GM12891 (cell line): ENCODE results near the gene TENM3.
"Not testable (repeated sequence)": the region's sequence is repeated elsewhere in the genome, so short reads cannot be mapped to it uniquely, and the experiment has no call there.

Source experiments
- DNase-seq: peaks from one replicate; pipeline ENCODE4 v3.0.0; 2011; ENCODE audit warnings: low spot score; ENCODE audit not compliant: insufficient read length
- FAIRE-seq: peaks from 2 replicates; lab custom pipeline; 2011; peaks lifted over from hg19 to GRCh38; lab: Jason Lieb, UNC
- PAX5 ChIP-seq: IDR thresholded peaks from 2 replicates; pipeline ENCODE4 v1.6.1; 2011; ENCODE audit warnings: low read length, moderate library complexity, mild to moderate bottlenecking; ENCODE audit not compliant: insufficient read depth, severe bottlenecking
- POLR2A ChIP-seq: IDR thresholded peaks from 2 replicates; pipeline ENCODE4 v1.6.1; 2011; ENCODE audit warnings: low read depth, low read length, control low read depth
- POLR2AphosphoS5 ChIP-seq: IDR thresholded peaks from 2 replicates; pipeline ENCODE4 v1.6.1; 2011; ENCODE audit warnings: low read depth, low read length, control low read depth
- POU2F2 ChIP-seq: IDR thresholded peaks from 2 replicates; pipeline ENCODE4 v1.6.1; 2011; ENCODE audit warnings: low read depth, mild to moderate bottlenecking, control low read depth, low read length, moderate library complexity
- SPI1 ChIP-seq: IDR thresholded peaks from 2 replicates; pipeline ENCODE4 v1.6.1; 2011; ENCODE audit warnings: low read depth, low read length, control low read depth
- TAF1 ChIP-seq: IDR thresholded peaks from 2 replicates; pipeline ENCODE4 v1.6.1; 2011; ENCODE audit warnings: low read depth, low read length, control low read depth

Gene TENM3

DNA sequence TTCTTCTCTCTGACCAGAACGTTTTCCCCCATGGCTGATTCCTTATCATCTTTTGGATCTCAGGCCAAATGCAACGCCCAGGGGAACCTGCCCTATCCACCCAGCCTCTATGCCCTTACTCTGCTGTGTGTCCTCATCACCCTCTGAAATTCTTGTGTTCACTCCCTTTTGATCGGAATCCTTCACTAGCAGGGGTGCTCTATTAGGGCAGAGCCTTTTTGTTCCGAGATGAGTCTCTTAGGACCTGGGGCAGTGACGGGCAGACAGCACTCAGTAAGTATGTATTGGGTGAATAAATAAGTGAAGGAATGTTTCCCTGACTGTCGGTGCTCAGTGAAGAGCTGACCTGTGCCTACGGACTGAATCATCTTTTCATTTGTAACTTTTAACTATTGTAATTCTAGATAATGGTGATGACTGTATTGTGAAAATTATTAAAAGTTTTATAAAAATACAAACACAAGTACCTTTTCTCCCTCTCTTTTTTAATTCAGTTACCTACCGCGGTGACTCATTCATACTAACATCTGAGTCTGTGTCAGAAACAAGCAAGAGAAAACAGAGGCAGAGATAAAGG, 4.8 kb upstream of the TENM3 start:
- no peak for FAIRE-seq
- no peak for DNase-seq
- no peak for TF ChIP-seq POLR2A
- TF ChIP-seq TAF1: no peak
- TF ChIP-seq POU2F2: no peak
- TF ChIP-seq PAX5: no peak
- TF ChIP-seq POLR2AphosphoS5: no peak
- TF ChIP-seq SPI1: no peak

DNA sequence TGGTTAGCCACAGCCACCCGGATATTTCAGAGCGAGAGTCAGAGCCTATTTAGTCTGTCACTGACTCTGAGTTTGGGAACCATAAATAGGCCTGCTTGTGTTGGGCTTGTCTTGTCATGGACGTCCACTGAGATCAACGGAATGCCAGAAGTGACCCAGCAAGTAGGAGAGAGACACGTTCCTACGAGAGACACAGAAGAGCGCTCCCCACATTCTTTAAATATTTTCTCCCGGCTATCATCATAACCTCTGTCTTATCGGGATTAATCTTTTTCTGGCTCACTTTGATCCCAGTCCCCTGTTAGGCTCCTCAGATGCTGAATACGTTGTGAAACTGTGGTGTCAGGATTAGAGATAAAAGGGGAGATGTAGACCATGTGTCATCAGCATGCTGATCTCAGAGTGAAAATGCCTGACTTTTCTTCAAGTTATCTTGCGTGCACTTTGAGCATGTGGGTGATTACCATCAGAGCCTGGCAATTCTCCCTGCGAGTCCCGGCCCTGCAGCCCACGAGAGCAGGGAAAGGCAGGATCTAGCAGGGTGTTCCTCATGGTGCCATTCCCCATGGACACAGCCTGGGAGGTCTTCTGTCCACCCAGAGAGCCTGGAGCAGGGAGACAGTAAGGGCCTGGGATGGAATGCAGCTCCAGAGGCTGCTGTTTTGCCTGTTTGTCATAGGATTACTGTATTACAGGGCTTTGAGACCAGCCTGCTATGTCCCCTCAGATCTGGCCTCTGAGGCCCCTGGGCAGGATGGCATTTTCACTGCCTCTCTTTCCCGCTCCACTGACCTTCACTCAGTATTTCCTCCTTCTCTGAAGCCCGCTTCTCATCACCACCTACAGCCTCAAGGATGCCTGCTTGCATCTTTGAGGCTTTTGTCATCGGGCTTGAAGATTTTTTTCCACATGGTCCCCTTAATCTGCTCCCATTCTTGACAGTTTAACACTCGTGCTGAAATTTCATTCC, 2.8 kb upstream of the TENM3 start:
- DNase-seq (no peak), FAIRE-seq (no peak)
- TF ChIP-seq POU2F2 (no peak), PAX5 (no peak), POLR2AphosphoS5 (no peak), TAF1 (no peak), POLR2A (no peak), SPI1 (no peak)

GRCh38 chr4:182242260-182242659, 942 bp upstream of the TENM3 start:
- not testable (repeated sequence) for DNase-seq, FAIRE-seq

GRCh38 chr4:182242787-182243186, 415 bp upstream of the TENM3 start:
- no peak for FAIRE-seq
- no peak for DNase-seq
- TF ChIP-seq PAX5 (no peak), POU2F2 (no peak), TAF1 (no peak), POLR2A (no peak), SPI1 (no peak), POLR2AphosphoS5 (no peak)

GRCh38 chr4:182245041-182245440, 1.8 kb downstream of the TENM3 start:
- DNase-seq (no peak), FAIRE-seq (no peak)
- TF ChIP-seq POLR2A: no peak
- no peak for TF ChIP-seq TAF1
- TF ChIP-seq POLR2AphosphoS5: no peak
- TF ChIP-seq POU2F2: no peak

- no peak for FAIRE-seq
- DNase-seq: no peak
- TF ChIP-seq PAX5: no peak
- no peak for TF ChIP-seq POLR2A
- no peak for TF ChIP-seq SPI1
- no peak for TF ChIP-seq TAF1
- TF ChIP-seq POU2F2: no peak
- no peak for TF ChIP-seq POLR2AphosphoS5
Measured at GRCh38 chr4:182245541-182246215, 2.5 kb downstream of the TENM3 start.

DNA sequence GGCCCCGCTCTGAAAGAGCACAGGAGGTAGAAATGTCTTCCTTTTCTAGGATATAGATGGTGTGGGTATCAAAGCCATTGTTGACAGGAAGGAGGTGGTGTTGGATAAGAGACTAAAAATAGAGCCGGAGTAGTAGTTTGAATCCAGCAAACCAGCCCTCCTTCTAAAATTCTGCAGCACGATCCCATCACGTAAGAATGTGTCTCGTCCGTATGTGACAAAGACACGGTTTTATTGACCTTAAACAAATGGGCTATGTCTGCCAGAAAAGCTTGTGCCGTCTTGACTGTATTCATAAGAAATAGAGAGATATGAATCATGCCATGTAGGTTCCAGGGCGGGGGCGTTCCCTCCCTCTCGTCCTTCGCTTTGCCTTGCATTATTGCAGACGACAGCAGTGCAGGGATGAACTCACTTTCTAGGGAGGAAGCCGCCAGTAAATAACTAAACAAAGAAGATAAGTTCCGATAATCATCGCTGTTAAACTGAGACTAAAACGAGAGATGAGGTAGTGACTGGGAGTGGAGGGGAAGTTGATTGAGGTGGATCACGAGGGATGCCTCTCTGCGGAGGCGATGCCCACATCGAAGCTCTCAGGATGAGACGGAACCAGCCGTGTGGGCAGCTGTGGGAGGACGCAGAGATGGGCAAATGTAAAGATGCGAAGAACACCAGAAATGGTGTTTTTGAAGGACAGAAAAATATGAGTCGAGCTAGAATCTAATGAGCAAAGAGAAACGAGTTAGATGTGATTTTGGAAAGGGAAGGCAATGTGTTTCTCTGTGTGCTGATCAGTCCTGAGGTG, 3.4 kb downstream of the TENM3 start:
- TF ChIP-seq POU2F2: no peak
- no peak for TF ChIP-seq POLR2A
- TF ChIP-seq POLR2AphosphoS5: no peak
- TF ChIP-seq PAX5: no peak
- TF ChIP-seq TAF1: no peak
- TF ChIP-seq SPI1: no peak
- FAIRE-seq (no peak), DNase-seq (no peak)

- TF ChIP-seq PAX5 (no peak), POLR2A (no peak), POLR2AphosphoS5 (no peak), SPI1 (no peak)
- no peak for FAIRE-seq
- no peak for DNase-seq
Measured at GRCh38 chr4:182248295-182248694, 5.1 kb downstream of the TENM3 start.

GRCh38 chr4:182250446-182250845, 7.2 kb downstream of the TENM3 start:
- FAIRE-seq (no peak), DNase-seq (no peak)
- no peak for TF ChIP-seq POLR2A
- TF ChIP-seq POLR2AphosphoS5: no peak
- TF ChIP-seq POU2F2: no peak
- TF ChIP-seq TAF1: no peak
- TF ChIP-seq PAX5: no peak
- TF ChIP-seq SPI1: no peak

DNA sequence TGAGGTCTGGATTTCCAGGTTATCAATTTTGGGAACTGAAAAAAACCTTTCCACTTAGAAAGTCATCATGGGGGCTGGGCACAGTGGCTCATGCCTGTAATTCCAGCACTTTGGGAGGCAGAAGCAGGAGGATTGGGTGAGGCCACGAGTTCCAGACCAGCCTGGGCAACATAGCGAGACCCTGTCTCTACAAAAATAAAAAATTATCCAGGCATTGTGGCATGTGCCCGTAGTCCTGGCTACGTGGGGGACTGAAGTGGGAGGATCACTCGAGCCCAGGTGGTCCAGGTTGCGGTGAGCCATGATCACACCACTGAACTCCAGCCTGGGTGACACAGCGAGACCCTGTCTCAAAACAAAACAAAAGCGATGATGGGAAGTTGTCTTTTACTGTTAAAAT, 7.9 kb downstream of the TENM3 start:
- DNase-seq: no peak
- TF ChIP-seq TAF1 (no peak), POLR2AphosphoS5 (no peak), POLR2A (no peak), PAX5 (no peak), POU2F2 (no peak), SPI1 (no peak)

More for the DNA sequence above, 7.9 kb downstream of the TENM3 start:
- no peak for FAIRE-seq
